SKM-1 (cell line): Measurements from ENCODE around the gene CLIP4.

ENCODE experiments used
- DNase-seq: peaks from one replicate; lab custom pipeline; 2025; ENCODE audit not compliant: unreplicated experiment; lab: John Stamatoyannopoulos, UW

Gene CLIP4

GRCh38 chr2:29130295-29130694, 15.1 kb downstream of the CLIP4 start:
- DNase-seq, result no peak

GRCh38 chr2:29134933-29135332, 19.7 kb downstream of the CLIP4 start:
- DNase-seq, result no peak

GRCh38 chr2:29139152-29139551, 23.9 kb downstream of the CLIP4 start:
- DNase-seq, result no peak

GRCh38 chr2:29139731-29140130, 24.5 kb downstream of the CLIP4 start:
- no peak for DNase-seq

GRCh38 chr2:29143657-29144056, 28.4 kb downstream of the CLIP4 start:
- no peak for DNase-seq

- no peak for DNase-seq
These were observed 31.0 kb downstream of the CLIP4 start for GRCh38 chr2:29146197-29146596.

GRCh38 chr2:29147963-29148362, 32.7 kb downstream of the CLIP4 start:
- no peak for DNase-seq

- DNase-seq, result no peak
These were observed 39.4 kb downstream of the CLIP4 start for GRCh38 chr2:29154610-29155009.

- no peak for DNase-seq
These were observed 40.4 kb downstream of the CLIP4 start for GRCh38 chr2:29155578-29155977.

GRCh38 chr2:29157131-29157530, 41.9 kb downstream of the CLIP4 start:
- DNase-seq, result no peak

- no peak for DNase-seq
These were observed 43.9 kb downstream of the CLIP4 start for GRCh38 chr2:29159125-29159524.

GRCh38 chr2:29160184-29160583, 45.0 kb downstream of the CLIP4 start:
- no peak for DNase-seq

GRCh38 chr2:29162204-29162928, 47.2 kb downstream of the CLIP4 start:
- no peak for DNase-seq

- DNase-seq, result no peak
These were observed 49.1 kb downstream of the CLIP4 start for GRCh38 chr2:29164091-29164846.

- no peak for DNase-seq
These were observed 50.4 kb downstream of the CLIP4 start for GRCh38 chr2:29165362-29166241.

GRCh38 chr2:29166242-29167039, 51.2 kb downstream of the CLIP4 start:
- no peak for DNase-seq

- no peak for DNase-seq
These were observed 59.7 kb downstream of the CLIP4 start for GRCh38 chr2:29174937-29175336.

- no peak for DNase-seq
These were observed 60.1 kb downstream of the CLIP4 start for GRCh38 chr2:29175338-29175737.

- no peak for DNase-seq
These were observed 67.1 kb downstream of the CLIP4 start for GRCh38 chr2:29182334-29182733.

- DNase-seq, result no peak
These were observed 67.7 kb downstream of the CLIP4 start for GRCh38 chr2:29182920-29183319.

GRCh38 chr2:29184531-29184930, 69.3 kb downstream of the CLIP4 start:
- no peak for DNase-seq
